Measurements from ENCODE around the gene BAZ2B. TPM values are rescaled to one million over a fixed set of nuclear protein-coding genes. Genes with fewer than 3 reads are reported as not detected.
"Not testable (repeated sequence)": the region's sequence is repeated elsewhere in the genome, so short reads cannot be mapped to it uniquely, and the experiment has no call there.

Gene BAZ2B
- total RNA-seq, 1 donor from 2014 or later: 4.2 TPM

GRCh38 chr2:159550231-159550630 is 66.1 kb downstream of the BAZ2B start:
- no peaks in the 10 kb centered on the region for H3K4me1 Mint-ChIP-seq
- no peak overlapping the region for H3K4me3 Mint-ChIP-seq
- H3K27ac Mint-ChIP-seq: no peak overlapping the region
- H3K9me3 Mint-ChIP-seq: no peaks in the 10 kb centered on the region
- H3K36me3 Mint-ChIP-seq (ENCODE audit: low read depth): no peaks in the 10 kb centered on the region
- H3K27me3 Mint-ChIP-seq: no peaks in the 10 kb centered on the region
- intact Hi-C loops (cut with micrococcal nuclease): no loop called here
- DNase-seq: no peak

- intact Hi-C loops (cut with micrococcal nuclease): no loop called here
- Mint-ChIP-seq H3K9me3 (no peaks in the 10 kb centered on the region), H3K4me1 (no peaks in the 10 kb centered on the region), H3K36me3 (ENCODE audit: low read depth) (no peaks in the 10 kb centered on the region), H3K4me3 (no peak overlapping the region), H3K27ac (no peak overlapping the region), H3K27me3 (no peaks in the 10 kb centered on the region)
- no peak for DNase-seq
These were observed 67.1 kb downstream of the BAZ2B start for GRCh38 chr2:159549234-159549633.

- Mint-ChIP-seq H3K27me3 (no peaks in the 10 kb centered on the region), H3K27ac (no peak overlapping the region), H3K4me1 (no peaks in the 10 kb centered on the region), H3K36me3 (ENCODE audit: low read depth) (no peaks in the 10 kb centered on the region), H3K9me3 (peaks cover 3% of the 10 kb centered on the region), H3K4me3 (no peak overlapping the region)
- no peak for DNase-seq
- intact Hi-C loops (cut with micrococcal nuclease): no loop called here
These were observed 69.5 kb downstream of the BAZ2B start for GRCh38 chr2:159546716-159547430.

GRCh38 chr2:159546039-159546438 is 70.3 kb downstream of the BAZ2B start:
- Mint-ChIP-seq H3K4me3 (no peak overlapping the region), H3K27ac (no peak overlapping the region), H3K9me3 (peaks cover 5% of the 10 kb centered on the region), H3K4me1 (no peaks in the 10 kb centered on the region), H3K27me3 (no peaks in the 10 kb centered on the region), H3K36me3 (ENCODE audit: low read depth) (no peaks in the 10 kb centered on the region)
- no peak for DNase-seq
- intact Hi-C loops (cut with micrococcal nuclease): no loop called here

GRCh38 chr2:159545085-159545484 is 71.3 kb downstream of the BAZ2B start:
- Mint-ChIP-seq H3K27ac (no peak overlapping the region), H3K36me3 (ENCODE audit: low read depth) (no peaks in the 10 kb centered on the region), H3K4me3 (no peak overlapping the region), H3K9me3 (peaks cover 5% of the 10 kb centered on the region), H3K4me1 (no peaks in the 10 kb centered on the region), H3K27me3 (no peaks in the 10 kb centered on the region)
- DNase-seq: no peak
- intact Hi-C loops (cut with micrococcal nuclease): no loop called here

- Mint-ChIP-seq H3K9me3 (peaks cover 5% of the 10 kb centered on the region), H3K4me3 (no peak overlapping the region), H3K27ac (no peak overlapping the region), H3K36me3 (ENCODE audit: low read depth) (no peaks in the 10 kb centered on the region), H3K4me1 (no peaks in the 10 kb centered on the region), H3K27me3 (no peaks in the 10 kb centered on the region)
- DNase-seq: no peak
- intact Hi-C loops (cut with micrococcal nuclease): no loop called here
These were observed 74.2 kb downstream of the BAZ2B start for GRCh38 chr2:159542101-159542500.

- Mint-ChIP-seq H3K4me3 (no peak overlapping the region), H3K36me3 (ENCODE audit: low read depth) (no peaks in the 10 kb centered on the region), H3K9me3 (peaks cover 5% of the 10 kb centered on the region), H3K27me3 (no peaks in the 10 kb centered on the region), H3K27ac (no peak overlapping the region), H3K4me1 (no peaks in the 10 kb centered on the region)
- no peak for DNase-seq
- intact Hi-C loops (cut with micrococcal nuclease): no loop called here
These were observed 76.6 kb downstream of the BAZ2B start for GRCh38 chr2:159539701-159540100.

GRCh38 chr2:159538801-159539200 is 77.5 kb downstream of the BAZ2B start:
- intact Hi-C loops (cut with micrococcal nuclease): no loop called here
- no peaks in the 10 kb centered on the region for H3K36me3 Mint-ChIP-seq (ENCODE audit: low read depth)
- H3K27me3 Mint-ChIP-seq: no peaks in the 10 kb centered on the region
- H3K4me3 Mint-ChIP-seq: no peak overlapping the region
- H3K4me1 Mint-ChIP-seq: no peaks in the 10 kb centered on the region
- H3K27ac Mint-ChIP-seq: no peak overlapping the region
- DNase-seq: no peak
- peaks cover 5% of the 10 kb centered on the region for H3K9me3 Mint-ChIP-seq

- H3K36me3 Mint-ChIP-seq (ENCODE audit: low read depth); DNase-seq; H3K4me1 Mint-ChIP-seq; H3K27me3 Mint-ChIP-seq; H3K4me3 Mint-ChIP-seq; H3K27ac Mint-ChIP-seq; intact Hi-C loops (cut with micrococcal nuclease); H3K9me3 Mint-ChIP-seq: not testable (repeated sequence)
These were observed 81.1 kb downstream of the BAZ2B start for GRCh38 chr2:159535261-159535660.

- Mint-ChIP-seq H3K9me3 (no peaks in the 10 kb centered on the region), H3K27ac (no peak overlapping the region), H3K27me3 (no peaks in the 10 kb centered on the region), H3K36me3 (ENCODE audit: low read depth) (no peaks in the 10 kb centered on the region), H3K4me1 (no peaks in the 10 kb centered on the region), H3K4me3 (no peak overlapping the region)
- no peak for DNase-seq
- intact Hi-C loops (cut with micrococcal nuclease): no loop called here
These were observed 84.9 kb downstream of the BAZ2B start for GRCh38 chr2:159531475-159531874.

- Mint-ChIP-seq H3K9me3 (no peaks in the 10 kb centered on the region), H3K27ac (no peak overlapping the region), H3K4me3 (no peak overlapping the region), H3K4me1 (no peaks in the 10 kb centered on the region), H3K36me3 (ENCODE audit: low read depth) (no peaks in the 10 kb centered on the region), H3K27me3 (peaks cover 2% of the 10 kb centered on the region)
- intact Hi-C loops (cut with micrococcal nuclease): no loop called here
- no peak for DNase-seq
These were observed 89.9 kb downstream of the BAZ2B start for GRCh38 chr2:159526433-159526832.

- peaks cover 2% of the 10 kb centered on the region for H3K27me3 Mint-ChIP-seq
- intact Hi-C loops (cut with micrococcal nuclease): no loop called here
- no peak overlapping the region for H3K4me3 Mint-ChIP-seq
- no peaks in the 10 kb centered on the region for H3K4me1 Mint-ChIP-seq
- no peaks in the 10 kb centered on the region for H3K36me3 Mint-ChIP-seq (ENCODE audit: low read depth)
- no peak for DNase-seq
- H3K9me3 Mint-ChIP-seq: no peaks in the 10 kb centered on the region
- no peak overlapping the region for H3K27ac Mint-ChIP-seq
These were observed 91.3 kb downstream of the BAZ2B start for GRCh38 chr2:159525012-159525411.

- Mint-ChIP-seq H3K27me3 (peaks cover 2% of the 10 kb centered on the region), H3K36me3 (ENCODE audit: low read depth) (no peaks in the 10 kb centered on the region), H3K27ac (no peak overlapping the region), H3K4me3 (no peak overlapping the region), H3K9me3 (no peaks in the 10 kb centered on the region), H3K4me1 (no peaks in the 10 kb centered on the region)
- DNase-seq: no peak
- intact Hi-C loops (cut with micrococcal nuclease): no loop called here
These were observed 95.1 kb downstream of the BAZ2B start for GRCh38 chr2:159521272-159521671.

- intact Hi-C loops (cut with micrococcal nuclease): no loop called here
- Mint-ChIP-seq H3K27me3 (peaks cover 2% of the 10 kb centered on the region), H3K4me3 (no peak overlapping the region), H3K4me1 (peaks cover 2% of the 10 kb centered on the region), H3K27ac (no peak overlapping the region), H3K36me3 (ENCODE audit: low read depth) (no peaks in the 10 kb centered on the region), H3K9me3 (peaks cover under 1% of the 10 kb centered on the region)
- no peak for DNase-seq
These were observed 97.9 kb downstream of the BAZ2B start for GRCh38 chr2:159518321-159519005.
